NCI-H2107 (cell line): Measurements from ENCODE around the gene MYO7A.

Experiments used
- DNase-seq: peaks from one replicate; lab custom pipeline; 2025; lab: John Stamatoyannopoulos, UW

MYO7A gene

GRCh38 chr11:77201991-77202841 lies 74.2 kb downstream of the MYO7A start:
- no peak for DNase-seq

GRCh38 chr11:77202941-77203900 lies 75.2 kb downstream of the MYO7A start:
- DNase-seq = no peak

GRCh38 chr11:77203901-77204753 lies 76.1 kb downstream of the MYO7A start:
- DNase-seq = no peak

- DNase-seq = no peak
These were observed 76.9 kb downstream of the MYO7A start for GRCh38 chr11:77204754-77205466.

- no peak for DNase-seq
These were observed 77.6 kb downstream of the MYO7A start for GRCh38 chr11:77205467-77206263.

GRCh38 chr11:77206264-77207018 lies 78.4 kb downstream of the MYO7A start:
- DNase-seq = no peak

- no peak for DNase-seq
These were observed 79.0 kb downstream of the MYO7A start for GRCh38 chr11:77207019-77207485.

GRCh38 chr11:77207618-77208313 lies 79.7 kb downstream of the MYO7A start:
- no peak for DNase-seq

- no peak for DNase-seq
These were observed 80.5 kb downstream of the MYO7A start for GRCh38 chr11:77208535-77208934.

GRCh38 chr11:77209663-77210062 lies 81.6 kb downstream of the MYO7A start:
- DNase-seq = no peak

GRCh38 chr11:77211040-77211451 lies 83.0 kb downstream of the MYO7A start:
- DNase-seq = no peak

GRCh38 chr11:77211594-77212251 lies 83.7 kb downstream of the MYO7A start:
- no peak for DNase-seq

GRCh38 chr11:77212314-77213007 lies 84.4 kb downstream of the MYO7A start:
- no peak for DNase-seq

GRCh38 chr11:77213029-77213579 lies 85.1 kb downstream of the MYO7A start:
- no peak for DNase-seq

- no peak for DNase-seq
These were observed 85.8 kb downstream of the MYO7A start for GRCh38 chr11:77213589-77214428.

- DNase-seq = no peak
These were observed 86.5 kb downstream of the MYO7A start for GRCh38 chr11:77214557-77214956.
